HS-5 (cell line): ENCODE data around the gene CCDC93.
"Not testable (repeated sequence)": the region's sequence is repeated elsewhere in the genome, so short reads cannot be mapped to it uniquely, and the experiment has no call there.

Source experiments
- DNase-seq: peaks from one replicate; pipeline ENCODE4 v3.0.0-alpha.2; 2012; ENCODE audit warnings: low read depth

Gene CCDC93

DNA sequence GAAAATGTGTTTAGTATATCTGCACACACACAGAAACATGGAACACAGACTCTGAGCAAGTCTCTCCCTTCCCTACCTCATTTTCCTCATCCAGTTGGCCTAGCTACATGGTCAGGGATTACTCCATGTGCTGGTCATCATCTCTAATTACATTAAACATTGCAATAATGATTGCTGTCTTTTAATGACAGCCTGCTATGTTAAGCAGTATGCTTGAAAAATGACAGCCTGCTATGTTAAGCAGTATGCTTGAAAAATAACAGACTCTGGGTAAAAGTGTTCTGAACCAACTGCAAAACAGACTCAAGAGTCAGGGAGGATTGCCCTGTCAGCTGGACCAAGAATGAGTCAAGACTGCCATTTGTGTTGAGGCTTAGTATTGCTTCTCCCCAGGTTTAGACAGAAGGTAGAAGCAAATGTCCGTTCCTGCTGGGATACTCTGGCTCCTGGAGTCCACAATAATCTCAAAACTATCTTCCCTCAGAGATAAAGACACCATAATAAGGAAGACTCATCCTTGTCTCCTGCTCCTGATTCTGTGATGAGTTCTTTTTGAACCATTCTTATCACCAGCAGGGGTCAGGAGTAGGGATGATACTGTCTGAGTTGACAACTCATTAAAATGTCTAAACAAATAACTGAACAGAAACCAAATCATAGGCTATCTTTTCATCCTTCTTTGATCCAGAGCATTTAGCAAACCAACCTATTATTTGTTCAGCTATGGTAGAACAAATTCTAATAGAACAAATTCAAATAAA is 57.7 kb downstream of the CCDC93 start:
- DNase-seq: no peak

DNA sequence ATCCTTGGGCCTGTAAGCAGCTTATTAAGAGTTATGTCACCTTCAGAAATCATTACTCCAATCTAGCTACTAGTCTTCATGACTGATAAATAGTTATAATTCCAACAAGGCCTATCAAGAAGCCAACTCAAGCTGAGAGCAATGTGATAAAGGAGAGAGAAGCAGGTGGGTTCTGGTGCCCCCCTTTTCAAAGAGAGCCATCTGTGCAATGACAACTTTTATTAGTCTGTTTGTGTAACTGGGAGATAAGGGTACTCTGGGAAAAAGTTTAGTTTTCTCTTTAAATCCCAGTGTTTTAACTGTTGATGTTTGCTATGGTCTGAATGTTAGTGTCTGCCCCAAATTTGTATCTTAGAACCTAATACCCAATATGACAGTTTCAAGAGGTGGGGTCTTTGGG is 60.6 kb downstream of the CCDC93 start:
- DNase-seq: no peak

DNA sequence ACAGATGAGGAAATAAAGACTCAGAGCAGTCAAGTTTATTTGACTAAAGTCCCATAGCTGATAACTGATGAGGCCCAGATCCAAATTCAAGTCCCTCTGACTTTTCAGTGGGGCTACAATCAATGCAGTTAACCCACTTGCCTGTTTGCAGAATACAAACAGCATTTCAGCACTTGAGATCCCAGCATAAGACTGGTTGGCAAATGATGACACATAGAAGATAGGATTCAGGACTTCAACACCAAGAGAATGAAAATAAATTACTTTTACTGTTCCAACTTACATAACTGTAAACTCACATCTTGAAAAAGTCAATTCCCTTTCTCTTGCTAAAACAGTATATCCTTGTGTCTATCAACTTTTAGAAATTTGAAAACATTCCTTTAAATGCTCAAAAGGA is 61.2 kb downstream of the CCDC93 start:
- DNase-seq: no peak

DNA sequence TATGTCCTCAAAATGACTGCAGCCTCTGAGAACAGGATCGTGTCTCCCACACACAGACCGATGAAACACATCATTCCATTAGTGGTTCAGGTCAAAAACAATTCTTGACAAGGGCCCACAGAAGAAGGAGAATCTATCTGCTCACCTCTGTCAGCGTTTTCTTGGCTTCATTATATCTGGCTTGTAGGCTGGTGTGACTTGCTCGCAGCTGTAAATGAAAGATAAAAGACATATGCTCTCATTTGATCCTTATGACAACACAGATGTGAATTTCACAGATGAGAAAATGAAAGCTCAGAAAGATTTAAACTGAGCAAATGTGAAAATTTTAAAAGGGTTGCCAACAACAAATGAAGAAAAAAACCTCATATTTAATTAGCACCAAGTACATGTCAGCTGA is 61.6 kb downstream of the CCDC93 start:
- DNase-seq: no peak

DNA sequence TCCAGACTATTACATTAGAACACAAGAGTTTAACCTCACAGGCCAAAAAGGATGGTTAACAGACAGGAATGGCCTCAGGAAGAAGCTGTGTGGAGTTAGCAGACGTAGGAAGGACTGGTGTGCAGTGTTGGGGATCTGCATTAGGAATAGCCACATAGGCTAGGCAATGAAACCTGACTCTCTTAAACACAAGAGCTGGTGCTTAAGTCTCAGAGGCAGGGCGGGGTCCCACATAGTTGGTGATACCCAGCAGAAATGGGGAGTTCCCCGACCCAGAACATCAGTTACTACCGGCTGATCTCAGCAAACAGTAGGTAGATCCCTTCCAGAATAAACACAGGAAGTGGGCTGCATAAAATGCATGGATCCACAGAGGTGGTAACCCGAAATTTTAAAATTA is 64.1 kb downstream of the CCDC93 start:
- DNase-seq: no peak

DNA sequence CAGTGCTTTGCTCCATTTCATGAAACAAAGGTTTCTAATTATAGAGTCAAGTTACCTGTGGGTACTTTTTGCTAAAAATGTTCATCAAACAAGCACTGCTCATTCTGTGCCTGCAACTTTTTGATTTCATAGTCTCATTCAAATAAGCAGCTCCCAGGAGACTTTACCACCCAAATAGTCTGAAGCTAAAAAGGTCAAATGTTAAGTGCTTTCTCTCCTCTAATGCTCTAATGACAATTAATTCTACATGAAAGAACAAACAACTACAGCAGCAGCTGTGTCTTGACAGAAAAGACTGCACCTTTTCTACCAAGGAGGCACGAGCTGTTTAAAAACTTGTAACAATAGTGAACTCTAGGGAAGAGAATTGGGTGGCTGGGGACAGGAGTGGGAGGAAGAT is 65.3 kb downstream of the CCDC93 start:
- DNase-seq: no peak

DNA sequence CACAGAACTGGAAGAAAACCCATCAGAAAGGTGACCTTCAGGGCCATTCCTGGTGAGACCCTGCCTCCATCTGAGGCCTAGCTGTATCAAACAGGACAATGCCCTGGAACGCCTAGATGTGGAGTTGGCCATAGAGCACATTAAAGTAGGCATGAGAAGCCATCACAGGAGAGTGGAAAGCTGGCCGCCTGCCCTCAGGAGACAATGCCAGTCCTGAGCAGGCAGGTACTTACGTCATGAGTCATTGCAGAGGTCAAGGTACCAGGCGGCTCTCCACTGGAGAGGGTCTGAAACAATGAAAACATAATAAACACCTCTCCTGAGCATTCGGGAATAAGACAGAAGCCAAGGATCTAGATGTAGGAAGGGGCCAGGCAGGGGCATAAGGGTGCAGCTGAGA is 68.6 kb downstream of the CCDC93 start:
- DNase-seq: no peak

DNA sequence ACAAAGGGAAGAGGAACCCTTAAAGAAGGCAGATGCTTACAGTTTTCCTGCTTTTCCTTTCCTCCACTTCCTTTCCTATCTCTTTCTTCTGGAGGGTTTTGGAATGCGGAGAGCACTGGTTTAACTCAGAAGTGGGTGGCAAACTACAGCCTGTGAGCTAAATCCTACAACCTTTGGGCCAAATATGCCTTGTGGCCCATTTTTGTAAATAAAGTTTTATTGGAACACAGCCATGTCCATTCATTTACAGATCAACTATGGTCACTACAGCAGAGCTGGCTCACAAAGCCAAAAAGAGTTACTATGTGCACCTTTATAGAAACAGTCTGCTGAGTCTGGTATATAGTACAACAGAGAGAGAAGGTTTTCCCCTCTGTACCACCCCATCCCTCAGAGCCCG is 69.1 kb downstream of the CCDC93 start:
- no peak for DNase-seq

DNA sequence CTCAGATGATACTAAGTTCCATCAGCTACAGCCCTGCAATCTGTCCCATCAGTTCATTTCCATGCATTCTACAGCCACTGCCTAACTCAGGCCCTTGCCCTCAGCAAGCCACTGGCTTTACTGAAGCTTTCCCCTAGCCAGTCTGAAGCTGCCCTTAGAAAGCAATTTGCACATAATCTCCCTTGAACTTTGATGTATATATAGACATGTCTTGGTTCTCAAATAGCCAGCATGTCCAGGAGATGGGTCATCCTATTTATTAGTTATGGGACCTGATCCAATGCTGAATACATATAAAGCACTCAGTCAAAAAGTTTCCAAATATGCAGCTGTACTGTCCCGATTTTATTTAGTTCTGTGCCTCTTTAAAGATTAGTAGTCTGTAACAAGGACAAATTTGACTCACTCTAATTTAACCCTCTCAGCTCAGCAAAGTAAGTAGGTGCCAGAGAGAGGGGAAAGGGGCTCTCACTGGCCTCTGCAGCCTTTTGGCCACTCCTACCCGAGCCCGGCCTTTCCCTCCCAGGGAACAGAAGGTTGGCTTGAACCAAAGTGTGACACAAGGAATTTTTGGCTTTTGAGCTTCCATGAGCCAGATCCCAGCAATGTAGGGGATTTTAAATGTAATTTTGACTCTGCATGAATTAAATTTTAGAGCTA is 70.7 kb downstream of the CCDC93 start:
- DNase-seq: peak; percentile 11

DNA sequence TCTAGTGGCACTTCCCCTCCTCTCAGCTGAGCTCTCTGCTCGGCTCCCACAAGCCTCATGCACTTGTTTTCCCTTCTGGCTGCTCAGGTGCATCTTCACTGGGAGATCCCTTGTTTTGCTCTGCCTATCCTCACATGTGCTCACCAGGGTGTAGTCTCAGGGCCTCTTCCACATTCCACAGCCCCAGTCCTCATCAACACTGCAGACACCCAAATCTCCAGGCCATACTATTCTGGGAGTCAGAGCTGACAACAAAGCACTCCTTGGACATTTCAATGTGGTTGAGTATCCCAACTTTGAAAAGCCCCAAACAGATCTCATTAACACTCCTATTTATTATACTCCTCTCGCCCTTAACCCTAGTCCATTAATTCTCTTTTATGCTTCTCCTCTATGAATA is 71.3 kb downstream of the CCDC93 start:
- no peak for DNase-seq

DNA sequence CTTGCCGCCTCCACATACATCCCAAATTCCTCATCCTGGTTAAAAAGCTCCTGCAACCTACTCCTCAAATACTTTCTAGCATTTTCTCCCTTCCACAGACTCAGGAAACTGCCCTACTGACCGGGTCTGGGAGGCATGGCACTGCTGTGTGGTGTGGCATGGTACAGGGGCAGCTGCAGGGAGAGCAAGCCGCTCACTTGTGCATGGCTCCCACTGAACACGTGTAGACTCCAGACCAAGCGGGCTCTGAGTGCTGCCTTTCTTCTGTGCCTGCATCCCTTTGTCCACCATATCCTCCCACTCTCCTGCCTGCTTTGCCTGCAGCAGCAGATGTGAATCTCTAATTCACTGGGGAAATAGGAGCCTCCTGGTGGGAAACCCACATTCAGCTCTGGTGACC is 72.2 kb downstream of the CCDC93 start:
- DNase-seq: no peak

DNA sequence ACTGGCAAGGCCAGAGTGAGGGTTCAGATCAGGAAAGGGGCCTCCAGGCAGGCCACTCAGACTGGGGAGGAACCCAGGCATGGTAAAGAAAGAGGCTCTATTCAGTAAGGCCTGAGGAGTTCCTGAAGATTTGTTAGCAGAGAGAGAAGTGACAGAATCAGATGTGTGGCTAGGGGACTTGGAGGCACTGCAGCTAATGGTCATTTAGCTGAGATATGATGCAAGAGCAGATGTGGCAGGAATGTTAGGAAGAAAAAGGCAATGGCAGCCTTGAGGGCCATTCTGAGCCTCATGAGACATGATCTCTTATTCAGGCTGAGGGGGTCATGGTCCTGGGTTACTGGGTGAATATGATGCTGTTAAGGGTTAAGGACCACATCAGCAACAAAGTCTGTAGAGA is 73.4 kb downstream of the CCDC93 start:
- DNase-seq: no peak

DNA sequence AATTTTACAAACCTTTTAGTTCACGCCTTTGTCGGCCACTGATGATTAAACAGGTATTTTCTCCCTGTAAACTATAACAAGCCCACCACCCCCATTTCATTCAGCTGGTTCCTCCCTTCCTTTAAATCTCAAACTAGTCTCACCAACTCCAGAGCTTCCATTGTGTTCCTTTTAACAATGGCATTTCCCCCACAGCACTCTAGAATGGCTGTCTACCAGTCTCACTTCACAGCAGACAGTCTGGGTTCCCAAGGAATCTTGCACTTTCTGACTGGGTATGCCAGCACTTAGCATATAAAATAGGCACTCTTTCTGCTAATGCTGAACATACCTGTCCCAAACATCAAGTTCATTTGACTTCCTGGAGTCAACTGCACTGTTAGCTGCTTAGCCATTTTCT is 75.3 kb downstream of the CCDC93 start:
- no peak for DNase-seq

DNA sequence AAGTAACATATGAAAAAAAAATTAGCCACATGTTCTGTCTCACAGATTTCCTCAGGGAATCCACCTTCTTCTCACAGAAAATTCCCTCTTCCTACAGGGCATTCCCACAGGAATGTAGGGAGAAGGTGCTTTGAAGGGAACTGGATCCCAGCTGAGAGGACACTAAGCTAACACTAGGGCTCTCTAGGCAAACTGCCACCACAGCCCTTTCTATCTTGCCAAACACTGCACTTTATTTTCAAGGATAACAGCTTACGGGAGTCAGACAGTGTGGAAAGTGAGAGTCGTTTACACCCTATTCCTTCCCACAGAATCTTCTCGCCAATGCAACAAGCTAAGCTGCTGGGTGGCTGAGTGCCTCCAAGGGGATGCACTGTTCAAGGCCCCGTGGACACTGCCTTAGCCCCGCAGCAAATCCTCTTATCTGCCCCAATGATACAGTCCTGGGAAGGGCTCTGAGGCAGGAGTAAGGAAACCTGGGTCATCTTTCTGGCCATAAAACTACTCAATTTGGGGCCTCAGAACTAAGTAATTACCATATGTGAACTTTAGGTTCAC is 76.9 kb downstream of the CCDC93 start:
- no peak for DNase-seq

DNA sequence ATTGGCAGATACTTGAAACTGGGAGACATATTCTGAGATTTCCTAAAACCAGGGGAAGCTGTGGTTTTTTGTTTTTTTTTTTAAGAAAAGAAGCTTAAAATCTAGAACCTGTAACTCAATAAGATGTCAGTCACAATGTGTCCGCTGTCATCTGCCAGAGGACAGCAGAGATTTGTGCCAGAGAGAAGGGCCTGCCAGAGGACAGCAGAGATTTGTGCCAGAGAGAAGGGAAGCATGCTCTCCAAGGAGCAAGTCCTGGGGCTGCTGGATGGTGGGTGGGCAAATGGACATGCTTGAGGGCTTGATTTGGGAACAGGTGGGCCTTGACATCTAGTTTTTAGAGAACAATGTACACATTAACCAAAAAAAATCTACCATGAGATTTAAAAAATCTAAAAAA is 77.9 kb downstream of the CCDC93 start:
- DNase-seq: no peak

DNA sequence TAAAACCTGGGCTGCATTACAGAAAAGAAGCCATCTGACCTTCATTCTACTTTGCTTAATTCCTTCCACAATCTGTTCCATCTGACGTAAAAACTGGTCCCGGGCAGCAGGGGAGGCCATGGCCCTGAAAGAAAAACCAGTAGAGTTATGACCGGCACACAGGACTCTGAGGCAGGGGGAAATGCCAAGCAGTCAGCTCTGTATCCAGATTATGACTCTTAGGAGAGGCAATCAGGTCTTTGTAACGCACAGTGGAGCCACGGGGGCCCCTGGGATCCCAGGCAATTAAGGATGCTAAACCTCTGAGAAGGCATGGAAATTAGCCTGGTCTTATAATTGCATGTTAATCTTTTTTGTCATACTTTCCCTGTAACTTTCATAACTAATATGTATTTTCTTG is 78.4 kb downstream of the CCDC93 start:
- no peak for DNase-seq

DNA sequence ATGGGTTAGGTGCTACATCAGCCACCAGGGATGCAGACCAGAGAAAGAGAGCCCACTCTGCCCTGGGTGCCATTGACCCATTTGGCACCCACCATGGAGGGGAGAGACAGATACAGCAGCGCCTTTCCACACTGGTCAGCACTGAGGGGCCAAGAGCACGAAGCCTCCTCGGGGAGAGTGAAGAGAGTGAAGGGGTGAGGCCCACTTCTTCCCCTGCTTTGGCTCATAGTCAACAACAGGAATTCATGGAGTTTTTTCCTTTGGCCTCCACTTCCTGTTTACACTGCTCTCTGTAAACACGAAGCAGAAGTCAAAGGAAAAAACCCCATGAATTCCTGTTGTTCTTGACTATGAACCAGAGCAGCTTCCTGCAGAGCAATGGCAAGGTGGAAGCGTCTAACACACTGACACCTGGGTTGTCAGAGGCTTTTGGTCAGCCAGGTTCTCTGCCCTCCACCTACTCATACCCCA is 80.0 kb downstream of the CCDC93 start:
- no peak for DNase-seq

DNA sequence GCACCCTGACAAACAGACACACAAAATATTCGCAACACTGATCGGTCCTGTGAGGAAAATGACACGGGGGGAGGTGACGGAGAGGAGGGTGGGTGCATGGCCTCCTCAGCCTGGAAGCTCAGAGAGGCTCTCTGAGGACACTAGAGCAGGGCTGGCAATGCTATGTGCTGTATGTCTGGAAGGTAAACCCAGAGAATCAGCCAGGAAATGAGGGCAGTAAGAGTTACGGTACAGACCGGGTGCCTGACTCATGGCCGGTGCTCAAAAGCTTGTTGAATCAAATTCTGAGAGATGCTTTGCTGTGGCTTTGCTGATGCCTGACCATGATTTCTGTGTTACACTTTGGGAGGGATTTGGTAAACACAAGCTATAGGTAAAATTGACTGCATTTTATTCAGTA is 81.9 kb downstream of the CCDC93 start:
- DNase-seq: no peak

DNA sequence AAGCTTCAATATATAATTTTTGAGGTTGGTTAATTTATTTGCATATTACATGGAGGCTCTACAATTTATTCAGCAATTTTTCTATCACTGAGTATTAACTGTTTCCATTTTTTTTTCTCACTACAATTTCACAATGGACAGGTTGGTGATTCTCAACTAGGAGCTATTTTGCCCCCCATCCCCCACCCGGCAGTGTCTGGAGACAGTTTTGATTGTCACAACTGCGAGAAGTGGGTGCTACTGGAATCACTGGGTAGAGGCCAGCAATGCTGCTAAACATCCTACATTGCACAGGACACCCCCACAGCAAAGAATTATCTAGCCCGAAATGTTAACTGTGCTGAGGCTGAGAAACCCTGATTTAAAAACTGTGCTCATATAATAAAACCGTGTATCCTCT is 82.6 kb downstream of the CCDC93 start:
- no peak for DNase-seq

DNA sequence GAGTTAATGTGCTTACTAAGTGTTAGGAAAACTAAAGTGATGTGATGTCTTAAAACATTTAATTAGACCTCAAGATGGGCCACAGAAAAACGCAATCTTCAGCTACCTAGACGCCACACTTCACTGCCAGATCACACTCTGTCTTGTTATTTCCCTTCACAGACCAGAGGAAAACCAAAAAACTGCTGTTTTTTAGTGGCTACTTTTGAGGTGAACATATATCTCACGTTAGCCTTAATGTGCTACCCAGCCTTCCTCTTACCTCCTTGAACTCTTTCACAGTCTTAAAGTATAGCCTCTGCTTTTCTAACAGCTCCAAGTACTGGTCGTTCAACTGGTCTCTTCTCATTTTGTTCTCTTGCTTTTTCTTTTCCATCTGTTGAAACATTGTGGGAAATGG is 83.1 kb downstream of the CCDC93 start:
- no peak for DNase-seq

DNA sequence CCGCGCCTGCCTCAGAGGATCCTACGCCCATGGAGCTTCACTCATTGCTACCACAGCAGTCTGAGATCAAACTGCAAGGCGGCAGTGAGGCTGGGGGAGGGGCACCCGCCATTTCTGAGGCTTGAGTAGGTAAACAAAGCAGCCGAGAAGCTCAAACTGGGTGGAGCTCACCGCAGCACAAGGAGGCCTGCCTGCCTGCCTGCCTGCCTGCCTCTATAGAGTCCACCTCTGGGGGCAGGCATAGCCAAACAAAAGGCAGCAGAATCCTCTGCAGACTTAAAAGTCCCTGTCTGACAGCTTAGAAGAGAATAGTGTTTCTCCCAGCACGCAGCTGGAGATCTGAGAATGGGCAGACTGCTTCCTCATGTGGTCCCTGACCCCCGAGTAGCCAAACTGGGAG is 90.4 kb downstream of the CCDC93 start:
- DNase-seq: not testable (repeated sequence)

DNA sequence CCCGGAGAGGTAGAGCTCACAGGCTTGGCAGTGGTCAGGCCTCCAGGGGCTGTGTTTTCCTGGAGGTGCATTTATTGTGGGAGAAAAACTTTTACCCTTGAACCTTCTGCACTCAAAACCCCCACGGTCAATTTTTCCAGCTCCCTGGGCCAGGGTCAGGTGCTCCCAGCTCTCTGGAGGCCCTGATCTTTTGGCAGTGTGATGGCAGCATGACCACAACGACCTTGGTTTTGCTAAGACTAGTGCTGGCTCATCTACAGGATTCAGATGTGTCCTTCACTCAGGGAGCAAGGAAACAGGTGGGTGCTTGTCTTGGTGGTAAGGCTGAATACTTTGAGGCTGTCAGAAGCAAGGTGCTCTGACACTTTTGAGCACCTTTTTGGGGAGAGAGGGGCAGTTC is 92.3 kb downstream of the CCDC93 start:
- no peak for DNase-seq

DNA sequence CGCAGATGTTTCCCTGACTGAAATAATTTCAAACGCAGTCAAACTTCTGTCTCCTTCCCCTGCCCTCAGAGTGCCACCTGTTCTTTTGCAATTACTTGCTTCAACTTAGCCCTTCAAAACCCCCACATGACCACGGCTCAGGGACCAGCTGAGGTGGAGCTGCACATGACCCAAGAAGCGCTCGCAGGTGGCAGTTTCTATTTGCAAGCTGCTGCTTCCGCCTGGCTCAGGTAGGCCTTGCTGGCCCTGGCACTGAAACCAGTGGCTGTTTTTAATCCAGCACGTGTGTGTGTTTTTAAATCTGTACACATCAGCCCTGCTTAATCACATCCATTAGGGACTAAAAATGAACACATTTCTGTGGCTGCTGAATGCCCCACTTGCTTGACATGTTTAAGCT is 95.3 kb downstream of the CCDC93 start:
- DNase-seq: no peak
